Sciatic nerve (tissue), 2 donors: Measurements from ENCODE around the gene KLHL29. TPM values are rescaled to one million over a fixed set of nuclear protein-coding genes. Genes with fewer than 3 reads are reported as not detected.
A peak's percentile ranks its signal among the peaks of the same experiment; 100 is the strongest.

Source experiments
- ATAC-seq: fragments of 200-7000 bp; cut with Tn5 transposase; one replicate; pipeline ENCODE4 v1.9.1; 2020; ENCODE audit warnings: mild to moderate bottlenecking, moderate library complexity
- DNase-seq: peaks from one replicate; pipeline ENCODE4 v3.0.0-alpha.2; 2020; ENCODE audit warnings: low spot score
- intact Hi-C: fragments of 100-400 bp; cut with DNase I; formaldehyde crosslinking; loops from one replicate; pipeline ENCODE4 v1.14.2; 2022
- total RNA-seq: library from RNA; stranded (reverse); fragmentation: NEBNext Ultra II Directional; extraction: Animal tissue kit (Norgen Biotek cat#: 25700); gene quantifications from one replicate; pipeline ENCODE4 v1.2.1, GENCODE V29; 2021
- donor health status: DM: no; HTN: no; CAD: no.
- donor health status: DM: no; HTN: no; CAD: no.

The KLHL29 gene
- total RNA-seq, 1 donor from 2014 or later = 31.7 TPM

DNA sequence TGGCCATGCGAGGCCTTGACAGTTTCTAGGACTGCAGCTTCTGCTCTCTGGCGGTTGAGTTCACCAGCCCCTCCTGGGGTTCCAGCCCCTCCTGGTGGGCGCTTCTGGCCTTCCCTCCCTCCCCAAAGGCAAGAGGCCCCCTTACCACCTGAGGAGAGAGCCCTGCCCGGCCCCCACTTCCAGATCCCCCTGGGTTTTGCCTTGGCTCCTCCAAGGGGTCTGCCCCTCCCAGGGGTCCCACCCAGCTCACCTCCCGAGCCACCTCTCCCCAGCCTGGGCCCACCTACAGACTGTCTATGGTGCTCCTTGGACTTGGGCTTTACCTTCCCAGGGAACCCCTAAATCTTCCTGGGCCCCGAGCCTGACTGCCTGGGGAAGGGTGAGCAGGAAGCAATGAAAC is 277.5 kb downstream of the KLHL29 start:
- DNase-seq (no peak), ATAC-seq (peak; percentile 2)
- intact Hi-C loops = no loop called here

DNA sequence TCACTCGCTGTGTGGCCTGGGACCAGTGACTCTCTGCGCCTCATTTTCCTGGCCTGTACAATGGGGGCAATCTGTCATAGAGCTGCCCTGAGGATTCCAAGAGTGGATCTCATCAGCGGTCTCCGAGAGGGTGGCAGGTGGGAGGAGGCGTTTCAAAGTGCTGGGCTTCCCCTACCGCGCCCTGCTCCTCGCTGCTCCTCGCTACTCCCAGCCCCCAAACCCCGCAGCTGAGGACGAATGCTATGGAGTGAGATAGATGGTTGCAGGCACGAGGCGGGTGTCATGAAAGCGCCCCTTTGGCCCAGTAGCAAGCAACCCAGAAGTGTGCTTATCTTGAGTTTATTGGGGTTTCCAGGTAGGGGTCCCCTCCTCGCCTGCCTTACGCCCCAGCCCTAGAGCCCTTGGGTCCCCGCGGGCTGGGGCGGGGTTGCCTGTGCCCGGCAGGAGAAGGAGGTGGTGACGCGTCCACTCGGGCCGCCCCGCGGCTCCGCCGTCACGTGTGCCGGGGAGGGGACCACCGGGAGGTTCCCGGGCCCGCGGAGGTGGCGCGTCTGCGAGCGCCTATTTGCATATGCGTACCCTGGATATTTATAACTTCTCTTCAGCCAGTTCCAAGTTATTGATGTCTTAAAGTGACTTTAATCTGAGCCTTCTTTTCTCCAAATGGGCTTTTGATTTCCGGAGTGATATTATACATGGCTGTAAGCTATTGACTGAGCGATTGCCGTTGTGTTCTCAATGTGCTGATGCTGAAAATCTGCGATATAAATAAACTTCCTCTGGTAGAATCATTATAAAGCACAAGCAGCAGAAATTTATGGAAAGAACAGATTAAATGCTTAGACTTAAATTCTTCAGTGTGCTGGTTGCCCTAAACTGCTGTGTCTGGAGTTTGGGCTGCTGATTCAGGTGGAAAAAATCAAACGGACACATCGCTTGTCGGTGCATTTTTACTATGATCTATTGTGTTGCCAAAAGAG is 278.3 kb downstream of the KLHL29 start:
- DNase-seq (peak; percentile 77), ATAC-seq (peak; percentile 83)
- intact Hi-C loops = no loop called here

DNA sequence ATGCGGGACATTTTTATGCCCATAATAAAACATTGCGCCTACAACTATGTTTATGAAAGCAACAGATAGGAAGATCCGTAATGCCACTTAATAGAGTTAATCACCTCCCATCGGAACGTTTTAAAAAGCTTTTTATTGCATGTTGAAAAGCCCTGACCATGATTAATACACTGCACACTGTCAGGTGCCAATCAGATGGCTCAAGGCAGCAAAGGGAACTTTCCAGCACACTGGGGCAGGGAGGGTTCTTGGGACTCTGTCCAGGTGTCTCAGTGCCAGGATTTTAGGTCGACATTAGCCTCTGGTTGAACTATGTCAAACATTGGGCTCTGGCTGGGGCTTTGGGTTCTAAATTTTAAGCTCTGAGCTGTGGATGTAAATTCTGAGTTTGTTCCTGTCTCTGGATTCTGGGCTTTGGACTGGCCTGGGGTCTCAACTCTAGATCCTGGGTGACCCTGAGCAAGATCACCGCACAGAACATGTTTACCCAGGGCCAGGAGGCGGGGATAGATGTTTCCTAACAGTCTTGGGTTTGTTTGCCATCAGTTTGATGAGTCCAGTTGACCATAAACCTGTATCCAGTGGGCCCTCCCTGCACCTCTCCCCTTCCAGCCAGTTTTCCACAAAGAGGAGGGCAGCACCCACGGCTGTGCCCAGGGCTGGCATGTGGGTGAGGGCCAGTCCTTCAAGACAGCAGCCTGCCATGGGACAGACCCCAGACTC is 279.2 kb downstream of the KLHL29 start:
- ATAC-seq (no peak), DNase-seq (no peak)
- intact Hi-C loops = no loop called here

DNA sequence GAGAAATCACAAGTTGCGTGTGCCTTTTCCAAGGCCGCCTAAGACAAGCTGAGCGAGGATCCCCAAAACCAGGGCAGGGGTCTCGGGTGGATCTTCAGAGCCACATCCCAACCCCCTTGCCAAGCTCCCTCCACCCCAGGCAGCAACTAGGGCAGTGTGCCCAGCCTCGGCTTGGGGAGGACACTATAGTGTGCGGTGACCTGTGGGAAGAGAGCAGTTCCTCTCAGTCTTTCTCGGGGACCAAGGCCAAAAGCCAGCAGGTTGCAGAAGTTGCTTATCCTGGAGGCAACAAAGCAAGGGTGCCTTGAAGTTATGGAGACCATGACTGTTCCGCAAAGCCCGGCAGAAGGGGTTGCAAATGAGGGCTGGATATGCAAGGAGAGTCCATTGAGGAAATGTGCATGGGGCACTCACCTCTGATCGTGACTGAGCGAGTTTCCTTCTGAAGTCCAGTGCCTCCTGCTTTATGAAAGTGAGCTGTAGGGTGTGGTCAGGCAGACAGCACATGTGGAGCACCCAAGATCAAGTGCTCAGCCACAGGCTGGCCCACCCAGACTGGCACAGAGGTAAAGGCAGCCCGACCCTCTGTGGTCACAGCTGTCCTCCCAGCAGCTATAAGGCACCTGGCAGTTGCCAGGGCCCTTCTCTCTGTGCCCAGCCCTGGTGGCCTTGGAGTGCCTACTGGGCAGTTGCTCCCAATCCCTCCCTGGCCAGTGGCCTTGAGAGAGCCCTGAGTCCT is 281.4 kb downstream of the KLHL29 start:
- DNase-seq (no peak), ATAC-seq (no peak)
- intact Hi-C loops = no loop called here

DNA sequence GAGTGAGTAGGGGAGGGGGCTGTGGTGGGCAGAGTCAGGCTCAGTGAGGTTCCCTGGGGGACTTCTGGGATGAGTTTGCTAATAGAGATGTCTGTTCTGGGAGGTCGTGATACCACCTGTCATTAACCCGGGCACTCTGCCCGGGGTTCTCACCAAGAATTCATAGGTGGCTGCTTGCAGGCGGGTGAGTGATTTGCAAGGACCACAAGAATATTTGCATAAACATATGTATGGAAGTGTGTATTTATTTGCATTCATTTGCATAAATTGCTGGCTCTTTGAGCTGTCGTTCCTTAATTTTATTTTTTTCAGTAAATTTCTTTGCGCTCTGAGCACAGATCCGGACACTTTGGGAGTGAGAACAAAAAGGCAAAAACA is 282.0 kb downstream of the KLHL29 start:
- no peak for DNase-seq
- intact Hi-C loops = no loop called here
- no peak for ATAC-seq

DNA sequence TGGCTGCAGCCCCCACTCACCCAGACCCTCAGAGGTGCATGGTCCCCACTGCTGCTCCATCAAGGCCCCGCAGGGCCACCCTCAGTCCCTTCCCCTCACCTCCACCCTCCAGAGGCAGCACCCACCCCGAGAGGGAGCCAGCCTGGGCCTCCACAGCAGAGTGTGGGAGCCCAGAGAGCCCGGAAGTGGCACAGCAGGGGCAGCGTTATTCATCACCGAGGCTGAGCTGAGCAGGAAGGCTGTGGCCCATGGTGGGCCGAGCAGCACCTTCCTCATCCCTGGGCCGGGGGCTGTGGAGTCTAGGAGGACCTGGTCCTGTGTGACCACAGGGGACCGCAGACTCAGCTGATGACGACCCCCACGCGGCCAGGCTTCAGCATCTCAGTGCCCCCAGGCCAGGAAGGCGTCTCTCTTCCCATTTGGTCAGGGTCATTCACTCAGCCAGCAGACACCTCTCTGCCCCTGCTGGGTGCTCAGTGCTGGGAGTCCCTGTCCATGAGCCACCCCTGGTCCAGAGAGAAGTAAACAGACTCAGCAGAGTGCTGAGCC is 283.9 kb downstream of the KLHL29 start:
- intact Hi-C loops = no loop called here
- ATAC-seq (no peak), DNase-seq (no peak)

DNA sequence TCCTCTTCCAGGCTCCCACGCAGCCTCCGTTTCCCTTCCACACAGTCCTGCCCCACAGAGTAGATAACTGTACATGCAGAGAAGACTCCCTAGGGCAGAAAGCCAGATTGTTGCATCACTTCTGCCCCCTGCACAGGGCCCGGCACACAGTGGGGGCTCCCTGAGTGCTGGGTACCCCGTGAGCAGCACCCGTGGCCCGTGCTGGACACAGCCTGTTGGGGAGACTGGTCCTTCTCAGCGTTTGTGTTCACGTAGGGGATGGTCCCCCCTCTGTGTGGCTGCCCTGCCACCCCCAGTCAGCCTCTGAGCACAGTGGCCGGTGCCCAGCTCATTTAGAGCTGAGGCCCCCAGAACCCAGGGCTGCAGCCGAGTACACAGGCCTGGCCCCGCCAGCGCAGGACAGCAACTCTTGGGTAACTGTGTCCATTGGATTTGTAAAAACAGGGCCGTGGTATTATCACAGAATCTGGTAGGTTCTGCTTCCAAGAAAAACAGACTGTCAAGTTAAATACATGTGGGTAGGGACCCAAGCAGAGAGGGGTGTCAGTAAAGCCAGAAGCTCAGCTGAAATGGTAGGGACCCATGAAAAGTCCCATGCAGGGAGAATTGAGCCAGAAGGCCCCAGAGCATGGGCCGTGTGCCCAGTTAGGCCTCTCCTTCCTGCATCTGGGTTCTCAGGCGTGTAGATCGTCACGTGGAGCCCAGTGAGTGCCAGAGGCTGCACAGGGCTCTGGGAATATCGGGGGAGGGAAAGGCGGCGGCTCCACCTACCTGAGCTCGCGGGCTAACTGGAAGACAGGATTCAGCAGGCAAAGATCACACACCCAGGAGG is 284.6 kb downstream of the KLHL29 start:
- DNase-seq = peak; percentile 89
- ATAC-seq = peak; percentile 92
- intact Hi-C loops = no loop called here

DNA sequence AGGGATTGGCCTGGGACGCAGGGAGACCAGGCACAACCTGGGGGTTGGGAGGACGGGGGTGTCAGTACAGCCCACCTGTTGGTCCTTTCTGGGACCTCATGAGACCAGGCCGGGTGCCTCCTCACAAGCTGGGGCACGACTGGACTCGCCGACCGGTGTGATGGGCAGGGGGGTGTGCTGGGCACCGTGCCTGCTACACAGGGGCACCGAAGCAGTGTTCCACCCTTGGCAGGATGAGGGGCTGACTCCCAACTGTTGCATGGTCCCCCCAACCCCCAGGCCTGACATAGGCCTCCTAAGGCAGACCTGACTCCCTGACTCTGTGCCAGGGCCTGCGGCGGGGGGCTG is 285.2 kb downstream of the KLHL29 start:
- ATAC-seq (no peak), DNase-seq (no peak)
- intact Hi-C loops = no loop called here

DNA sequence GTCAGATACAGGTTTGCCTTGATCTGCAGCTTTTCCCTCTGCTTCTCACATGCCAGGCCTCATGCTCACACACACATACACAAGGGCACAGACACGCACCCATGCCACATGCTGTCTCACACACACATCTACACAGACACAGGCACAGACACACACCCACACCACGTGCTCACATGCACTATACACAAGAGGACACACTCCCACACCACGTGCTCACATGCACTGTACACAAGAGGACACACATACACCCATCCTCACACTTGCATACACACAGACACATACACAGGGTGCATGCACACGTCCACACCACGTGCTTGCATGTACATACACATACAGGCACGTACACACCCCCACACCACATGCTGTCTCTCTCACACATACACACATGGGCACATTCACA is 288.1 kb downstream of the KLHL29 start:
- intact Hi-C loops = no loop called here
- ATAC-seq (no peak), DNase-seq (no peak)

DNA sequence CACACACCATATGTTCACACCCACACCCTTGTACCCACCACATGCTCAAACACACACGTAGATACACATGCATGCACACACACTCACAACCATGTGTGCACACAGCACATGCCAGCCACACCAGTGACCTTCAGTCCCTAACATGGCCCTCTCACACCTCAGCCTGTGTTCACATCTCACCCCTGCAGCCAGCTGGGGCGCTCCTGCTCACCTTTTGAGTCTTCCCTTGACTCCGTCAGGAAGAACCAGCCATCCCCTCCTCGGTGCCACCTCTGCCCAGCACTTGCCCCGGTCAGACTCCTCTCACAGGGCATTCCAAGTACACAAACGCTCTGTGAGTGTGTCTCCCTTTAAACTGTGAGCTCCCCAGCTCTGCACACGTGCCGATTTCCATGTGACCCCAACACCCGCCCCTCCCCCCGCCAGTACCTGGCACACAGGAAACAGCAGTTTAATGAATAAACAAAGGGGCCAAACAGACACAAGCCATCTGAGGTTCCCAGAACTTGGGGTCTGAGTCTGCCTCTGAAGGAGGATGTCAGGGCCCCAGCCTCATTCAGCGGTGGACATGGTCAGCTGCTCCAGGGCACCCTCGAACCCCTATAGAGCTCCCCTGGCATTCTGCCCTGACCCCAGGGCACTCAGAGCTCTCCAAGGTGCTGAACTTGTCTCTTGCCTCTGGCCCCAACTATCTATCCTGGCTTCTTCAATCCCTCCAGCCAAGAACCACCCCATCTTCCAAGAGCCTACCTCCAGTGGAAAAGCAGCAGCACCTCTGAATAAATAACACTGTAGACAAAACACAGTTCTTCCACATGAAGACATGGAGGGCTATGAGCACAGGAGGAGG is 289.1 kb downstream of the KLHL29 start:
- intact Hi-C loops = no loop called here
- ATAC-seq = no peak

DNA sequence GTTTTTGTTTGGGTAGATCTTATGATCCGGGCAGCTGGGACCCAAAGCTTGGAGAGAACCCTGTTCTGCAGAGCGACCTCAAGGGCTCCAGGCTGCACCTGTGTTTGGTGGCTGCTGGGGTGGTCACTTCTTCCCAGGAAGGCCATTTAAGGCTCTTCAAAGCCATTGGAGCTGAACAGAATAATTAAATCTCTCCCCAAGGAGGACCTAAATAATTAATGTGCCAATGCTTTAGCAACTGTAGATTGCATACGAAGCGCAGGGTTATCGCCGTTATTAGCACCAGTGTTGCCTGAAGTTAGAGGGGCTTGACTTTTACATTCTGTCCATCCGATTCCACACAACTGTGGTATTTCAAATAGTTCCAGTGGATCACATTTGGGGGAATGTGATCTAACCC is 290.5 kb downstream of the KLHL29 start:
- intact Hi-C loops = no loop called here
- DNase-seq = no peak
- ATAC-seq = no peak

More for the DNA sequence above, 289.1 kb downstream of the KLHL29 start:
- no peak for DNase-seq

DNA sequence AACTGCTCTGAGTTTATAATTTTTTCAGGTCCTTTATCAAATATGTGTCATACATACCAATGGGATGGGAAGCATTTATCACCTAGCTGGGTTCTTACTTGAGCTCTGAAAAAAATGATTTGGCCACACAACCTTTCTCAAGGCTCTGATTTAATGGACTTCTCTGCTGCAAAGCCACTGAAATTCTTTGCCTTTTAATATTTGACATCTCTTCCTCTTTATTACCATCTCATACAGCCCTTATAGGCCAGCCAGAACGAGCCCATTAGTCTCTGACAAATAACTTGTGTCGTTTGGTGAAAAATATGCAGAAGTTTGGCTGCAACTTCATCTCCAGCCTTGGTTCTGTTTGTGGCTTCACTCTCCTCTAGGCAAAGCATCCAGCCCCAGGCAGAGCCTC is 292.9 kb downstream of the KLHL29 start:
- ATAC-seq = no peak
- intact Hi-C loops = no loop called here
- DNase-seq = no peak

DNA sequence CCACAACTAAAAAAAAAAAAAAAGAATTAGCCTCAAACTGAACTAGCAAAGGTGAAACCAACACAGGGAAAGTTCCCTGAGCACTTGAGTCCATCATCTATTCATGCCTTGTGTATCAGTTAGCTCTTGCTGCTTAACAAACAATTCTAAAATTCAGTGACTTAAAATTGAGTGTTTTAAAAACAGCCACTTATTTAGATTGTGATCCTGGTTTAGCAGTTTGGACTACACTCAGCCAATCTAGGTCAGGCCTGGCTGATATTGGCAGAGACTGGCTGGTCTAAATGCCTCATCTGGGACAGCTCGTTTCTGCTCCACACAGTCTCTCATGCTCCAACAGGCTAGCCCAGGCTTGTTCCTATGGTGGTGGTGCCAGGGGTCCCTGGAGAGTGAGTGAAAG is 294.1 kb downstream of the KLHL29 start:
- intact Hi-C loops = no loop called here
- no peak for ATAC-seq
- no peak for DNase-seq

DNA sequence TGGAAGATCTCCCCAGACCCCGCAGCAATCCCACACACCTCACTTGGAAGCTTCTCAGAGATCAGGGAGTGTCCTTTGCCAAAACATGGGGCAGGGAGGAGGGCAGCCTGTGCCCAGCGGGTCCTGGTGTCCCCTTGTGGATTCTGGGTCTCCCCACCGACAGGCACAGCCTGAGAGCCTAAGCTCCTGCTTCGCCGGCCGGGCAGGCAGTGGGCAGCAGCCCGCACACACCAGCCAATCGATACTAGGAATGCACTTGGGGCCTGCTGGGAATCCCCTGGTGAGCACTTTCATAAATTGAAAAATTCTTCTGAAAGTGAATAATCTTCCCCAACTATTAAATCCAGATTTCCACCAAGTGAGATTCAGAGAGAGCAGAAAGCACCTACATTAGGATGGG is 296.0 kb downstream of the KLHL29 start:
- DNase-seq (no peak), ATAC-seq (no peak)
- intact Hi-C loops = no loop called here

DNA sequence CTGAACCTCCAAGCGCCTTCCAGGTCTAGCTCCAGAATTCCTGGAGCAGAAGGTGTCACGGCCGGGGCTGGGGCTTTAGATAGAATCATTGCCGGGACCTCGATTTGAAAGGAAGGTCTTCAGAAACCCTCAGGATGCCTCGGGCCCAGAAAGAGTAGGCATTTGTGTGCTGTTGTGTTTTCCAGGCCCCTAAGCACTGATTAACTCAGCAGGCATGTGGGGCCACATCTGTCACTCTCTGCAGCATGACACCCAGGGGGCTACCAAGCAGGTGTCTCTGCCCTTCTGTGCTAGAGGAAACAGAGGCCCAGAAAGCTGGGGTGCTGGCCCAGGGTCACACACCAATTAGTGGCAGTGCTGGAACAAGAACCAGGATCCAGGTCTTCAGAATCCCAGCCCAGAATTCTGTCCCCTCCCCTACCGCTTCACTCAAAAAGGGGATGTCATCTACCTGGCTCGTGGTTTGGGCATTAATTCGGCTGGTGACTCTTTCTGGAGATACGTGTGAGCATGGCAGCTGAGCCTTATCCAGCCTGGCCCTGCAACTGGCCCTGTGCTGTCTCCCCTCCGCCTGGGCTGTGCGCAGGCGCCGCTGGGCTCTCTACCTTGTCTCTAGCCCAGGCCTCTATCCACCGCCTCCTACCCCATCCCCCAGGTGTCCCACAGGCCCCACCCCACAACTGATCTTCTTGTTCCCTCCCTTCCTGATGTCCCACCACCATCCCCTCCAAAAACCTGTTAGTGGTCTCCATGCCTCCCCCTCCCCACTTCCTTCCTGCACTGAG is 296.6 kb downstream of the KLHL29 start:
- intact Hi-C loops = no loop called here
- ATAC-seq (no peak), DNase-seq (no peak)

DNA sequence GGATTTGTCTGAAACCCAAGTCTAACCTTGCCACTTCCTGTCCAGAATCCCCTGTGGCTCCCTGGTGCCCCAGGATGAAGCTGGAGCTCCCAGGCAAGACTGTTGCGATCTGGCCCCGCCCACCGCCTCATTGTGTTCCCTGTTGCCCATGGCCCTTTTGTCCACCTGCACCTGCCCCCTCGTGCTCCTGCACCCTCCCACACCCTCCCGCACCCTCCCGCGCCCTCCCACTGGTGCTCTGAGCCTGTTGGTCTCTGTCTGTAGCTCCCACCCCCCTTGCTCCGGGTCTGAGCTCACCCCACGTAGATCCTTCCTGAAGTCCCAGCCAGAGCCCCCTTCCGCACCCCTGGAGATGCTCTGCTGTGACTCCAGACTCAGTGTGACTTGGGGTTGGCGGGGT is 297.5 kb downstream of the KLHL29 start:
- no peak for ATAC-seq
- intact Hi-C loops = no loop called here

DNA sequence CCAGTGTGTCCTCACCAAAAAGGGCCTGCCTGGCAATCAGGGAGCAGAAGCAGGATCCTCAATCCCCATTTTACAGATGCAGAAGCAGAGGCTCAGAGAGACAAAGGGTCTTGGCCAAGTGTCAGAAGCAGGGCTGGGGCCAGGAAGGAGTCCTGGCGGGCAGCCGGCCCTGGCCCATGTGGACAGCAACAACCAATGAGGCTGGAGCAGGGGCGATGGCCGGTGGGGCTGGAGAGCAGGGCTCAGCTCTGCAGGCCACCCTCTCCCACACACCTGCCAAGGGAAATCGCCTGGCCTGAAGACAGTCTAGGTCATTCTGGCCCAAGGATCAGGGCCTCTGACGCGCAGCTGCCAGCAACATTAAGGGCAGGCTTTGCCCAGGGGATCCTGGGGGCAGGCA is 298.0 kb downstream of the KLHL29 start:
- DNase-seq = no peak
- intact Hi-C loops = no loop called here
- no peak for ATAC-seq

More for the DNA sequence above, 297.5 kb downstream of the KLHL29 start:
- no peak for DNase-seq
